GM19372 (cell line): ENCODE results near the gene MAD1L1.
"Not testable (repeated sequence)": the region's sequence is repeated elsewhere in the genome, so short reads cannot be mapped to it uniquely, and the experiment has no call there.

Experiments
- ATAC-seq: cut with Tn5 transposase; IDR thresholded peaks from one replicate; pipeline ENCODE4 v1.9.1; 2021; ENCODE audit warnings: mild to moderate bottlenecking, low read depth, moderate library complexity; ENCODE audit not compliant: unreplicated experiment

MAD1L1 gene

GRCh38 chr7:1884583-1885350 is 348.0 kb downstream of the MAD1L1 start:
- no peak for ATAC-seq

GRCh38 chr7:1883834-1884582 is 348.7 kb downstream of the MAD1L1 start:
- ATAC-seq: no peak

GRCh38 chr7:1883031-1883761 is 349.5 kb downstream of the MAD1L1 start:
- ATAC-seq: no peak

- no peak for ATAC-seq
These were observed 350.3 kb downstream of the MAD1L1 start for GRCh38 chr7:1882451-1882850.

GRCh38 chr7:1881946-1882345 is 350.8 kb downstream of the MAD1L1 start:
- ATAC-seq: no peak

- not testable (repeated sequence) for ATAC-seq
These were observed 356.1 kb downstream of the MAD1L1 start for GRCh38 chr7:1876641-1877040.

GRCh38 chr7:1875392-1876199 is 357.1 kb downstream of the MAD1L1 start:
- not testable (repeated sequence) for ATAC-seq

GRCh38 chr7:1874590-1875391 is 358.0 kb downstream of the MAD1L1 start:
- ATAC-seq: not testable (repeated sequence)

- no peak for ATAC-seq
These were observed 358.7 kb downstream of the MAD1L1 start for GRCh38 chr7:1873857-1874589.

GRCh38 chr7:1873421-1873820 is 359.3 kb downstream of the MAD1L1 start:
- no peak for ATAC-seq

- ATAC-seq: no peak
These were observed 359.7 kb downstream of the MAD1L1 start for GRCh38 chr7:1873070-1873405.

GRCh38 chr7:1872191-1873069 is 360.3 kb downstream of the MAD1L1 start:
- ATAC-seq: no peak

GRCh38 chr7:1869452-1870130 is 363.2 kb downstream of the MAD1L1 start:
- no peak for ATAC-seq

GRCh38 chr7:1868516-1869165 is 364.1 kb downstream of the MAD1L1 start:
- ATAC-seq: no peak

GRCh38 chr7:1867370-1868260 is 365.1 kb downstream of the MAD1L1 start:
- no peak for ATAC-seq

- no peak for ATAC-seq
These were observed 366.1 kb downstream of the MAD1L1 start for GRCh38 chr7:1866601-1867000.
